ENCODE results near the gene MAP7D1. TPM values are rescaled to one million over a fixed set of nuclear protein-coding genes. Genes with fewer than 3 reads are reported as not detected.

The MAP7D1 gene
- total and polyA plus RNA-seq, 2 of the 13 experiments (the other 11 are each of a cell fraction or from before 2014, with no cell fraction given) = 5.6 to 7.2 TPM

GRCh38 chr1:36157115-36157903 is 1.3 kb downstream of the MAP7D1 start:
- no peaks in the 10 kb centered on the region for H3K27me3 ChIP-seq (ENCODE audit: control insufficient read depth in 1 of 2, insufficient read depth in 2 of 2, low read length in 2 of 2)
- BruUV-seq (replicated peaks) = no TSS peak
- no peaks in the 10 kb centered on the region for H3K9me3 ChIP-seq (ENCODE audit: low read length)
- DNase-seq (ENCODE audit: low spot score) = no peak
- peaks cover 63% of the 10 kb centered on the region for H3K4me1 ChIP-seq (ENCODE audit: insufficient read depth, low read length)
- peak overlapping the region; percentile 72 for H3K4me2 ChIP-seq (ENCODE audit: low read depth, low read length)
- no peak for ATAC-seq
- intact Hi-C loops (cut with micrococcal nuclease; ENCODE audit: unreplicated experiment) = loop anchor here (10.0 kb wide), 1 partner anchor 67 kb away; the partner anchor contains the start of gene THRAP3
- in situ Hi-C loops (cut with HindIII; ENCODE audit: extremely low pct_ligation_motif_present, low pct_unique_long_range_greater_than_20kb) = no loop called here
- no peak overlapping the region for H3K27ac ChIP-seq (ENCODE audit: extremely low read length, insufficient read depth, low read length)
- H2AFZ ChIP-seq (ENCODE audit: low read length) = no peak overlapping the region
- no peaks in the 10 kb centered on the region; a peak in 1 of 5 replicates for H3K36me3 ChIP-seq (replicated peaks in 1 of 2; ENCODE audit: control insufficient read depth in 1 of 2, insufficient read depth in 2 of 2, low read length in 2 of 2)
- no peaks in the 10 kb centered on the region for H4K20me1 ChIP-seq (ENCODE audit: insufficient read depth, low read length)
- CTCF ChIA-PET (ENCODE audit: low intra/inter-chr PET ratio, low total read pairs) = no interaction called here
- H3K79me2 ChIP-seq (ENCODE audit: insufficient read depth, low read length) = peaks cover 5% of the 10 kb centered on the region
- no peak for FAIRE-seq
- WGBS (ENCODE audit: low lambda C conversion rate) = 63% methylated on average over 6 of the region's 9 CpGs
- H3K9ac ChIP-seq (ENCODE audit: insufficient read depth, low read depth, low read length) = peak overlapping the region; percentile 80; the same call in 1 of the 2 replicates
- peak overlapping the region; percentile 74 to 89 (median 85) for H3K4me3 ChIP-seq (replicated peaks in 1 of 3; ENCODE audit: insufficient read depth in 1 of 3, low read depth in 2 of 3, low read length in 3 of 3)
- POLR2A ChIA-PET = interaction anchor here (0.7 to 1.7 kb wide), 5 partner anchors 31 to 229 kb away, joined by 3 to 7 read pairs (median 4); no protein-coding TSS in a partner anchor
- TF ChIP-seq ZNF639 (CRISPR knock-in tag; conservative IDR thresholded peaks at IDR 0.05) (no peak), NBN (conservative IDR thresholded peaks at IDR 0.05) (no peak), ZNF407 (CRISPR knock-in tag; IDR thresholded peaks at IDR 0.05; ENCODE audit: not compliant biosample characterization) (peak; percentile 3), HNRNPK (IDR thresholded peaks at IDR 0.05; ENCODE audit: low read depth, low read length, poor library complexity, severe bottlenecking) (peak; percentile 3), ZNF24 (IDR thresholded peaks at IDR 0.05) (no peak), GPN1 (CRISPR knock-in tag; IDR thresholded peaks at IDR 0.05; ENCODE audit: borderline replicate concordance) (no peak), RFX1 (IDR thresholded peaks at IDR 0.05) (no peak), SKIL (CRISPR knock-in tag; IDR thresholded peaks at IDR 0.05; ENCODE audit: borderline replicate concordance) (no peak), ZNF276 (CRISPR knock-in tag; IDR thresholded peaks at IDR 0.05; ENCODE audit: low read depth) (no peak)
